CD4-positive, alpha-beta T cell treated with Interferon gamma for 1 hour (primary cell): ENCODE measurements around the gene SBK3.
"Not testable (repeated sequence)": the region's sequence is repeated elsewhere in the genome, so short reads cannot be mapped to it uniquely, and the experiment has no call there.

Experiments
- DNase-seq: peaks from one replicate; pipeline ENCODE4 v3.0.0-alpha.2; 2020

SBK3 gene

GRCh38 chr19:55516878-55517620, 28.3 kb downstream of the SBK3 start:
- DNase-seq: peak; percentile 91

GRCh38 chr19:55508120-55508519, 37.2 kb downstream of the SBK3 start:
- DNase-seq: no peak

GRCh38 chr19:55504981-55505380, 40.4 kb downstream of the SBK3 start:
- DNase-seq: no peak

- no peak for DNase-seq
Observed at GRCh38 chr19:55504252-55504603, 41.1 kb downstream of the SBK3 start.

GRCh38 chr19:55503502-55504251, 41.7 kb downstream of the SBK3 start:
- DNase-seq: peak; percentile 92

GRCh38 chr19:55503157-55503501, 42.2 kb downstream of the SBK3 start:
- DNase-seq: no peak

GRCh38 chr19:55502197-55502952, 43.0 kb downstream of the SBK3 start:
- no peak for DNase-seq

- DNase-seq: no peak
Observed at GRCh38 chr19:55500368-55500952, 44.9 kb downstream of the SBK3 start.

- DNase-seq: no peak
Observed at GRCh38 chr19:55498246-55498840, 47.0 kb downstream of the SBK3 start.

GRCh38 chr19:55497763-55498162, 47.6 kb downstream of the SBK3 start:
- DNase-seq: no peak

- DNase-seq: not testable (repeated sequence)
Observed at GRCh38 chr19:55496820-55497219, 48.5 kb downstream of the SBK3 start.

- no peak for DNase-seq
Observed at GRCh38 chr19:55495646-55496349, 49.5 kb downstream of the SBK3 start.

GRCh38 chr19:55494172-55494761, 51.1 kb downstream of the SBK3 start:
- no peak for DNase-seq

- no peak for DNase-seq
Observed at GRCh38 chr19:55493645-55494171, 51.6 kb downstream of the SBK3 start.

GRCh38 chr19:55493052-55493644, 52.2 kb downstream of the SBK3 start:
- DNase-seq: no peak

GRCh38 chr19:55492362-55492944, 52.9 kb downstream of the SBK3 start:
- no peak for DNase-seq

- no peak for DNase-seq
Observed at GRCh38 chr19:55491546-55492360, 53.6 kb downstream of the SBK3 start.
